GM23248 (cell line): ENCODE data around the gene IL1RAPL1. TPM values are rescaled to one million over a fixed set of nuclear protein-coding genes. Genes with fewer than 3 reads are reported as not detected.
A peak's percentile ranks its signal among the peaks of the same experiment; 100 is the strongest.
"Not testable (repeated sequence)": the region's sequence is repeated elsewhere in the genome, so short reads cannot be mapped to it uniquely, and the experiment has no call there.

Experiments
- DNase-seq: peaks from one replicate; pipeline ENCODE4 v3.0.0-alpha.2; 2015
- H2AFZ ChIP-seq: fragments of 200-600 bp; sonication (generic); 2 replicates; pipeline ENCODE4 v1.6.1; 2016; ENCODE audit warnings: antibody characterized with exemption
- H3F3A ChIP-seq: fragments of 200-600 bp; sonication (generic); 2 replicates; pipeline ENCODE4 v1.6.1; 2016; ENCODE audit warnings: mild to moderate bottlenecking, antibody characterized with exemption, mixed run types; ENCODE audit not compliant: insufficient read depth
- H3K27ac ChIP-seq: fragments of 200-600 bp; sonication (generic); 2 replicates; pipeline ENCODE4 v1.5.1; 2016; ENCODE audit warnings: mild to moderate bottlenecking
- H3K27me3 ChIP-seq: fragments of 200-600 bp; sonication (generic); replicated peaks from 2 replicates; pipeline ENCODE4 v1.6.1; 2016; ENCODE audit warnings: mild to moderate bottlenecking; ENCODE audit not compliant: insufficient read depth
- H3K36me3 ChIP-seq: fragments of 200-600 bp; sonication (generic); 2 replicates; pipeline ENCODE4 v1.6.1; 2016; ENCODE audit warnings: low read depth, mild to moderate bottlenecking
- H3K4me1 ChIP-seq: fragments of 200-600 bp; sonication (generic); 2 replicates; pipeline ENCODE4 v1.6.1; 2016; ENCODE audit warnings: mild to moderate bottlenecking; ENCODE audit not compliant: insufficient read depth
- H3K4me2 ChIP-seq: fragments of 200-600 bp; sonication (generic); one replicate; pipeline ENCODE4 v1.6.1; 2016; ENCODE audit warnings: mild to moderate bottlenecking; ENCODE audit not compliant: unreplicated experiment
- H3K4me3 ChIP-seq: fragments of 200-600 bp; sonication (generic); 2 replicates; pipeline ENCODE4 v1.5.1; 2016; ENCODE audit warnings: mild to moderate bottlenecking
- H3K79me2 ChIP-seq: fragments of 200-600 bp; sonication (generic); 2 replicates; pipeline ENCODE4 v1.6.1; 2016; ENCODE audit warnings: mild to moderate bottlenecking; ENCODE audit not compliant: insufficient read depth
- H3K9ac ChIP-seq: fragments of 200-600 bp; sonication (generic); 2 replicates; pipeline ENCODE4 v1.6.1; 2016; ENCODE audit warnings: mild to moderate bottlenecking
- H3K9me2 ChIP-seq: fragments of 200-600 bp; sonication (generic); 2 replicates; pipeline ENCODE4 v1.6.1; 2016; ENCODE audit warnings: mixed run types, mild to moderate bottlenecking, moderate library complexity; ENCODE audit not compliant: insufficient read depth
- H3K9me3 ChIP-seq: fragments of 200-600 bp; sonication (generic); one replicate; pipeline ENCODE4 v1.6.1; 2017; ENCODE audit warnings: low read depth
- H4K20me1 ChIP-seq: fragments of 200-600 bp; sonication (generic); 2 replicates; pipeline ENCODE4 v1.6.0; 2016; ENCODE audit not compliant: insufficient read depth
- EZH2 ChIP-seq: fragments of 200-600 bp; sonication (generic); IDR thresholded peaks from 2 replicates; pipeline ENCODE4 v1.6.1; 2018; ENCODE audit warnings: antibody characterized with exemption, mild to moderate bottlenecking; ENCODE audit not compliant: insufficient read depth, poor library complexity, severe bottlenecking
- EZH2phosphoT487 ChIP-seq: fragments of 200-600 bp; sonication (generic); IDR thresholded peaks from 2 replicates; pipeline ENCODE4 v1.6.1; 2018; ENCODE audit warnings: antibody characterized with exemption, moderate library complexity, mild to moderate bottlenecking, low read depth; ENCODE audit not compliant: insufficient read depth
- WGBS, 2 experiments: methylation state at CpG; one replicate each; pipeline ENCODE4 v1.1.6; 2015 to 2017; ENCODE audit warnings: low lambda C conversion rate in 2 of 2, low coverage in 1 of 2; ENCODE audit errors: missing lambda C conversion rate in 2 of 2; 5-methylcytosine and 5-hydroxymethylcytosine counted together
- in situ Hi-C: fragments of 300-500 bp; cut with MboI; formaldehyde crosslinking; loops from 2 replicates; pipeline ENCODE4 v1.15.0; 2020
- polyA plus RNA-seq: library from polyadenylated mRNA; unstranded; fragments of >200 nt; fragmentation: Nextera tagmentation; extraction: Ambion mirVana; gene quantifications from 2 replicates; pipeline ENCODE4 v1.2.1, GENCODE V29; 2016
- total RNA-seq: library from RNA; depleted of rRNA; stranded (reverse); fragments of >200 nt; shearing (Covaris generic); gene quantifications from 2 replicates; pipeline ENCODE4 v1.2.3, GENCODE V29; 2014

The IL1RAPL1 gene
- total and polyA plus RNA-seq, 2 experiments from 2014 or later: not detected

GRCh38 chrX:28756647-28757046 lies 169.4 kb downstream of the IL1RAPL1 start:
- no peak for DNase-seq

GRCh38 chrX:28757290-28757689 lies 170.0 kb downstream of the IL1RAPL1 start:
- in situ Hi-C loops: no loop called here

More at GRCh38 chrX:28756647-28757046, 169.4 kb downstream of the IL1RAPL1 start:
- H4K20me1 ChIP-seq: no peaks in the 10 kb centered on the region
- no peaks in the 10 kb centered on the region for H3K9me2 ChIP-seq
- TF ChIP-seq EZH2phosphoT487 (no peak), EZH2 (no peak)
- no peak overlapping the region for H3K4me2 ChIP-seq
- H2AFZ ChIP-seq: no peak overlapping the region
- H3K9ac ChIP-seq: no peak overlapping the region
- no peaks in the 10 kb centered on the region for H3F3A ChIP-seq
- in situ Hi-C loops: no loop called here
- no peaks in the 10 kb centered on the region for H3K27me3 ChIP-seq
- H3K4me3 ChIP-seq: no peak overlapping the region
- H3K36me3 ChIP-seq: no peaks in the 10 kb centered on the region
- no peak overlapping the region for H3K27ac ChIP-seq
- H3K4me1 ChIP-seq: no peaks in the 10 kb centered on the region
- H3K79me2 ChIP-seq: no peaks in the 10 kb centered on the region
- H3K9me3 ChIP-seq: no peaks in the 10 kb centered on the region

GRCh38 chrX:28766561-28766960 lies 179.3 kb downstream of the IL1RAPL1 start:
- in situ Hi-C loops, H3K9me3 ChIP-seq, H3K27ac ChIP-seq, H3K9me2 ChIP-seq, H4K20me1 ChIP-seq, H3K36me3 ChIP-seq, H3K4me2 ChIP-seq, H3K79me2 ChIP-seq, H3K4me1 ChIP-seq, H3K4me3 ChIP-seq, H3F3A ChIP-seq, DNase-seq, H3K27me3 ChIP-seq, H2AFZ ChIP-seq, H3K9ac ChIP-seq: not testable (repeated sequence)
- 18 to 30% methylated on average over 2 of the region's 2 CpGs for WGBS, 2 experiments

More at GRCh38 chrX:28757290-28757689, 170.0 kb downstream of the IL1RAPL1 start:
- H3K27ac ChIP-seq: no peak overlapping the region
- TF ChIP-seq EZH2phosphoT487 (no peak), EZH2 (no peak)
- H3F3A ChIP-seq: no peaks in the 10 kb centered on the region
- no peaks in the 10 kb centered on the region for H3K27me3 ChIP-seq
- H3K4me2 ChIP-seq: no peak overlapping the region
- no peaks in the 10 kb centered on the region for H3K9me2 ChIP-seq
- no peaks in the 10 kb centered on the region for H3K79me2 ChIP-seq
- no peak overlapping the region for H3K9ac ChIP-seq
- H2AFZ ChIP-seq: no peak overlapping the region
- WGBS, 2 experiments: 0% methylated on average over 1 to 2 of the region's 2 CpGs
- no peaks in the 10 kb centered on the region for H3K36me3 ChIP-seq
- H4K20me1 ChIP-seq: no peaks in the 10 kb centered on the region
- H3K4me3 ChIP-seq: no peak overlapping the region
- H3K4me1 ChIP-seq: no peaks in the 10 kb centered on the region
- no peaks in the 10 kb centered on the region for H3K9me3 ChIP-seq
- DNase-seq: no peak

GRCh38 chrX:28773807-28774206 lies 186.6 kb downstream of the IL1RAPL1 start:
- in situ Hi-C loops: no loop called here
- DNase-seq: no peak

GRCh38 chrX:28787206-28787605 lies 200.0 kb downstream of the IL1RAPL1 start:
- no peaks in the 10 kb centered on the region for H3F3A ChIP-seq
- H4K20me1 ChIP-seq: no peaks in the 10 kb centered on the region
- no peaks in the 10 kb centered on the region for H3K36me3 ChIP-seq
- H3K79me2 ChIP-seq: no peaks in the 10 kb centered on the region
- in situ Hi-C loops: no loop called here
- TF ChIP-seq EZH2 (no peak), EZH2phosphoT487 (no peak)
- no peak overlapping the region for H2AFZ ChIP-seq
- no peak overlapping the region for H3K27ac ChIP-seq
- WGBS, 2 experiments: 18 to 27% methylated on average over 2 of the region's 2 CpGs
- H3K9me3 ChIP-seq: no peaks in the 10 kb centered on the region
- no peaks in the 10 kb centered on the region for H3K9me2 ChIP-seq
- DNase-seq: peak; percentile 2
- no peaks in the 10 kb centered on the region for H3K4me1 ChIP-seq
- H3K4me3 ChIP-seq: no peak overlapping the region
- no peak overlapping the region for H3K9ac ChIP-seq
- H3K4me2 ChIP-seq: no peak overlapping the region
- no peaks in the 10 kb centered on the region for H3K27me3 ChIP-seq

More at GRCh38 chrX:28773807-28774206, 186.6 kb downstream of the IL1RAPL1 start:
- no peaks in the 10 kb centered on the region for H3K9me3 ChIP-seq
- 38 to 49% methylated on average over 5 of the region's 5 CpGs for WGBS, 2 experiments
- H3K36me3 ChIP-seq: no peaks in the 10 kb centered on the region
- no peak overlapping the region for H3K9ac ChIP-seq
- no peaks in the 10 kb centered on the region for H3K79me2 ChIP-seq
- H3K4me1 ChIP-seq: no peaks in the 10 kb centered on the region
- no peaks in the 10 kb centered on the region for H3F3A ChIP-seq
- H3K9me2 ChIP-seq: no peaks in the 10 kb centered on the region
- H4K20me1 ChIP-seq: no peaks in the 10 kb centered on the region
- H3K27ac ChIP-seq: no peak overlapping the region
- no peaks in the 10 kb centered on the region for H3K27me3 ChIP-seq
- H3K4me2 ChIP-seq: no peak overlapping the region
- H3K4me3 ChIP-seq: no peak overlapping the region
- no peak overlapping the region for H2AFZ ChIP-seq
- no peak for TF ChIP-seq EZH2
- no peak for TF ChIP-seq EZH2phosphoT487

GRCh38 chrX:28800671-28801070 lies 213.4 kb downstream of the IL1RAPL1 start:
- H3K4me2 ChIP-seq, in situ Hi-C loops: not testable (repeated sequence)

More at GRCh38 chrX:28800671-28801070, 213.4 kb downstream of the IL1RAPL1 start:
- H2AFZ ChIP-seq, H3K9me2 ChIP-seq, H3K4me1 ChIP-seq, H3F3A ChIP-seq, H3K9ac ChIP-seq, H4K20me1 ChIP-seq, H3K4me3 ChIP-seq, DNase-seq, H3K36me3 ChIP-seq, H3K27me3 ChIP-seq, H3K27ac ChIP-seq, H3K9me3 ChIP-seq, H3K79me2 ChIP-seq: not testable (repeated sequence)
- WGBS, 2 experiments: 40 to 58% methylated on average over 2 to 5 of the region's 5 CpGs
